ENCODE measurements around the gene ACTRT2. TPM values are rescaled to one million over a fixed set of nuclear protein-coding genes. Genes with fewer than 3 reads are reported as not detected.

The ACTRT2 gene
- polyA plus RNA-seq, 1 donor (not counting 4 experiments of a cell fraction or from before 2014, with no cell fraction given) = not detected

DNA sequence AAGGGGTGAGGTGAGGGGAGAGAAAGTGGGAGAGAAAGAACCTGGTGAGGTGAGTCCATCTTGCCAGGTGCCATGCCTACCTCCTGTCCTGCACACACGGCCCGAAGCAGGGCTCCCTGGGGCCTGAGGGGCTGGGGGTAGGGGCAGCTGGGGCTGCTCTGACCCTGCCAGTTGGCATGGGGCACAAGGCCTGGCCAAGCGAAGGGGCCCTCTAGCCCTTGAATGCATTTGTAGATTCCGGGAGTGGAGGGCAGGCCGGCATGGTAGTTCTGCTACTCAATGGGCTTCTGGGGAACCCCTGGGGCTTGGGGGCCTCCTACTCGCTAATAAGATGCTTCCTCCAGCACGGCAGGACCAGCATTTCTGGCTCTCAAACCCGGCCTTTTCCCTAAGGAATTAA, 44.1 kb downstream of the ACTRT2 start:
- H4K20me1 ChIP-seq (ENCODE audit: control insufficient read depth, extremely low read depth, insufficient read depth, low read length) = no peaks in the 10 kb centered on the region
- H3K4me1 ChIP-seq (ENCODE audit: control insufficient read depth, extremely low read depth, insufficient read depth, low read length) = no peaks in the 10 kb centered on the region
- FAIRE-seq (no peak), DNase-seq (ENCODE audit: low read depth, low spot score) (no peak)
- no peak overlapping the region for H3K4me3 ChIP-seq (ENCODE audit: control insufficient read depth in 2 of 3, extremely low read depth in 1 of 3, insufficient read depth in 2 of 3, low read depth in 1 of 3, low read length in 3 of 3)
- H3K36me3 ChIP-seq (ENCODE audit: control insufficient read depth in 2 of 2, extremely low read depth in 1 of 2, insufficient read depth in 2 of 2, low read length in 2 of 2) = no peaks in the 10 kb centered on the region
- dilution Hi-C loops (cut with MboI; ENCODE audit: extremely low pct_ligation_motif_present, low sequenced_read_pairs) = no loop called here
- no peaks in the 10 kb centered on the region for H3K9me3 ChIP-seq (ENCODE audit: control insufficient read depth, low read depth, low read length)
- H3K9ac ChIP-seq (ENCODE audit: control insufficient read depth, extremely low read depth, insufficient read depth, low read length) = no peak overlapping the region
- no peak overlapping the region for H3K4me2 ChIP-seq (ENCODE audit: control insufficient read depth, extremely low read depth, insufficient read depth, low read depth, low read length)
- H2AFZ ChIP-seq (ENCODE audit: control insufficient read depth, low read length) = no peak overlapping the region
- H3K27me3 ChIP-seq (ENCODE audit: control insufficient read depth, extremely low read depth, insufficient read depth, low read length) = peaks cover 81% of the 10 kb centered on the region
- H3K9me1 ChIP-seq (ENCODE audit: control insufficient read depth, extremely low read depth, insufficient read depth, low read length) = no peaks in the 10 kb centered on the region
- no peaks in the 10 kb centered on the region for H3K79me2 ChIP-seq (ENCODE audit: control insufficient read depth, insufficient read depth, low read length)
- TF ChIP-seq CTCF (optimal IDR thresholded peaks at IDR 0.05 in 1 of 3, IDR thresholded peaks at IDR 0.05 in 1 of 3, conservative IDR thresholded peaks at IDR 0.05 in 1 of 3; ENCODE audit: extremely low read depth in 1 of 3, insufficient read depth in 2 of 3, low read length in 3 of 3) (no peak), EZH2 (IDR thresholded peaks at IDR 0.05; ENCODE audit: low read length) (no peak)
- H3K27ac ChIP-seq (ENCODE audit: control insufficient read depth, insufficient read depth, low read length) = no peak overlapping the region

DNA sequence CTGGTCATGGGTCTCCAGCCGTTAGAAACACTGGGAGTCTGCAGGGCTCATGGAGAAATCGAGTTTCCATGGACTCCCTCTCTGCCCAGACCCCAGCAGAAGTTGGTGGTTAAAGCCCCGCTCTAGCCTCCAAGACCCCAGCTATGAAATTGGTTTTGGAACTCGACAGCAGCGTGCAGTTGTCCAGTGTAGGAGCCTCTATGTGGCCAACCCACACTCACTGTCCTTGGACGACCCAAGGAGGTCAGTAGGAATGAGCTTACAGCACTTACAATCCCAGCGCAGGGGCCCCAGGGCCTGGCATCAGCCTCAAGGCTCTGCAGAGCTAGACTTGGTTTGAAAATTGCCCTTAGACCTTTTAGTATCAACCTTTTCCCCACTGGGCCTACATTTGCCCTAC, 44.5 kb downstream of the ACTRT2 start:
- Histone ChIP-seq H3K9ac (ENCODE audit: control insufficient read depth, extremely low read depth, insufficient read depth, low read length) (no peak overlapping the region), H3K9me3 (ENCODE audit: control insufficient read depth, low read depth, low read length) (peaks cover under 1% of the 10 kb centered on the region), H3K4me3 (ENCODE audit: control insufficient read depth in 2 of 3, extremely low read depth in 1 of 3, insufficient read depth in 2 of 3, low read depth in 1 of 3, low read length in 3 of 3) (no peak overlapping the region), H3K4me2 (ENCODE audit: control insufficient read depth, extremely low read depth, insufficient read depth, low read depth, low read length) (no peak overlapping the region), H2AFZ (ENCODE audit: control insufficient read depth, low read length) (no peak overlapping the region), H3K9me1 (ENCODE audit: control insufficient read depth, extremely low read depth, insufficient read depth, low read length) (no peaks in the 10 kb centered on the region), H3K36me3 (ENCODE audit: control insufficient read depth in 2 of 2, extremely low read depth in 1 of 2, insufficient read depth in 2 of 2, low read length in 2 of 2) (no peaks in the 10 kb centered on the region), H4K20me1 (ENCODE audit: control insufficient read depth, extremely low read depth, insufficient read depth, low read length) (no peaks in the 10 kb centered on the region), H3K27me3 (ENCODE audit: control insufficient read depth, extremely low read depth, insufficient read depth, low read length) (peaks cover 85% of the 10 kb centered on the region), H3K4me1 (ENCODE audit: control insufficient read depth, extremely low read depth, insufficient read depth, low read length) (no peaks in the 10 kb centered on the region), H3K79me2 (ENCODE audit: control insufficient read depth, insufficient read depth, low read length) (no peaks in the 10 kb centered on the region), H3K27ac (ENCODE audit: control insufficient read depth, insufficient read depth, low read length) (no peak overlapping the region)
- dilution Hi-C loops (cut with MboI; ENCODE audit: extremely low pct_ligation_motif_present, low sequenced_read_pairs) = no loop called here
- DNase-seq (ENCODE audit: low read depth, low spot score) (no peak), FAIRE-seq (no peak)
- no peak for TF ChIP-seq EZH2 (IDR thresholded peaks at IDR 0.05; ENCODE audit: low read length)
- no peak for TF ChIP-seq CTCF (optimal IDR thresholded peaks at IDR 0.05 in 1 of 3, IDR thresholded peaks at IDR 0.05 in 1 of 3, conservative IDR thresholded peaks at IDR 0.05 in 1 of 3; ENCODE audit: extremely low read depth in 1 of 3, insufficient read depth in 2 of 3, low read length in 3 of 3)
